ENCODE data around the gene DLAT.

DNA sequence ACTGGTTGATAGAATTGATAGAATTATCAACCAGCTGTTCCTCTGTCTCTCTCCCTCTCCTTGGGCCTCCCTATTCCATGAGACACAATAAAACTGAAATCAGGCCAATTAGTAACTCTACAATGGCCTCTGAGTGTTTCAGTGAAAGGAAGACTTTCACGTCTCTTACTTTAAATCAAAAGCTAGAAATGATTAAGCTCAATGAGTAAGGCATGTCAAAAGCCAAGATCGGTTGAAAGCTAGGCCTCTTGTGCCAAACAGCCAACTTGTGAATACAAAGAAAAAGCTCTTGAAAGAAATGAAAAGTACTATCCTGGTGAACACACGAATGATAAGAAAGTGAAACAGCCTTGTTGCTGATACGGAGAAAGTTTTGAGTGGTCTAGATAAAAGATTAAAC is 32.0 kb downstream of the DLAT start:
- TF ChIP-seq, protein P1, sequence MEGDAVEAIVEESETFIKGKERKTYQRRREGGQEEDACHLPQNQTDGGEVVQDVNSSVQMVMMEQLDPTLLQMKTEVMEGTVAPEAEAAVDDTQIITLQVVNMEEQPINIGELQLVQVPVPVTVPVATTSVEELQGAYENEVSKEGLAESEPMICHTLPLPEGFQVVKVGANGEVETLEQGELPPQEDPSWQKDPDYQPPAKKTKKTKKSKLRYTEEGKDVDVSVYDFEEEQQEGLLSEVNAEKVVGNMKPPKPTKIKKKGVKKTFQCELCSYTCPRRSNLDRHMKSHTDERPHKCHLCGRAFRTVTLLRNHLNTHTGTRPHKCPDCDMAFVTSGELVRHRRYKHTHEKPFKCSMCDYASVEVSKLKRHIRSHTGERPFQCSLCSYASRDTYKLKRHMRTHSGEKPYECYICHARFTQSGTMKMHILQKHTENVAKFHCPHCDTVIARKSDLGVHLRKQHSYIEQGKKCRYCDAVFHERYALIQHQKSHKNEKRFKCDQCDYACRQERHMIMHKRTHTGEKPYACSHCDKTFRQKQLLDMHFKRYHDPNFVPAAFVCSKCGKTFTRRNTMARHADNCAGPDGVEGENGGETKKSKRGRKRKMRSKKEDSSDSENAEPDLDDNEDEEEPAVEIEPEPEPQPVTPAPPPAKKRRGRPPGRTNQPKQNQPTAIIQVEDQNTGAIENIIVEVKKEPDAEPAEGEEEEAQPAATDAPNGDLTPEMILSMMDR (conservative IDR thresholded peaks at IDR 0.05; ENCODE audit: low read length), result no peak
- TF ChIP-seq EZH2phosphoT487 (IDR thresholded peaks at IDR 0.05; ENCODE audit: borderline replicate concordance), result no peak

All from Loucy (cell line).